NCI-H1092 (cell line): ENCODE measurements around the gene SERF1A.
"Not testable (repeated sequence)": the region's sequence is repeated elsewhere in the genome, so short reads cannot be mapped to it uniquely, and the experiment has no call there.

ENCODE experiments used
- DNase-seq: peaks from one replicate; lab custom pipeline; 2025; lab: John Stamatoyannopoulos, UW

SERF1A gene

DNA sequence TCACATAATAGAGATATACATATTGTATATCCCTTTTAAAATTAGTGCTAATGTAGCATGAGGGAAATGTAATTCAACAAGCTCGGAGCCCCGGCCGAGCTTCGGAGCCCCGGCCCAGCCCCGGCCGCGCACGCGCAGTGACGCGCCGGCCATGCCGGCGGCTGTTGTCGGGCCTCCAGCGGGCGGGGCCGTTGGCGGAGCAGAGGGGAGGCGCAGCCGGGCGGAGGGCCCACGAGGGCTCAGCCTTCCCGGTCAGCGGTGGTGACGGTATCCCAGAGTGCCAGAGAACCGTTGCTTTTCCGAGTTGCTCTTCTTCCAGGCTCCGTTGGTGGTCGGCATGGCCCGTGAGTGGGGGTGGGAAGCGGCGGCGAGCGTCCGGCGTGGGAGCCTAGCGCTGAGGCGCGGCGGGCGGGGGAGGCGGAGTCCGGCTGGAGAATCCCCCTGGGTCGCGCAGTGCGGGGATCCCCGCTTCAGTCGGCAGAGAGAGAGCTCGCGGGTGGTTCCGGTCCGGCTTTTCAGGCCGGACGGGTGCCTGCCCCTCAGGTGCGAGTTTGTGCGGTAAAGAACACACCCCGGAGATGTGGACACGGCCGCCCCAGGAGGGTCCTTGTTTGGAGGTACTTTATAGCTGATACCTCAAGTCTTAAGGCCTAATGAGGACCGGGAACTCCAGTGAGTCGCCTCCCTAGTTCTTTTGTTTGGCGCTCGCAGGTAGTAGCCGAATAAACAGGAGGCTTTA is at the start of gene SERF1A:
SERF1A (plus strand) TSS at position 137 of the 739 bp plus-strand sequence; CDS start at position 338, 201 bp downstream.
- DNase-seq, result not testable (repeated sequence)

GRCh38 chr5:70866778-70867177 is 33.7 kb upstream of the SERF1A start:
- not testable (repeated sequence) for DNase-seq

DNA sequence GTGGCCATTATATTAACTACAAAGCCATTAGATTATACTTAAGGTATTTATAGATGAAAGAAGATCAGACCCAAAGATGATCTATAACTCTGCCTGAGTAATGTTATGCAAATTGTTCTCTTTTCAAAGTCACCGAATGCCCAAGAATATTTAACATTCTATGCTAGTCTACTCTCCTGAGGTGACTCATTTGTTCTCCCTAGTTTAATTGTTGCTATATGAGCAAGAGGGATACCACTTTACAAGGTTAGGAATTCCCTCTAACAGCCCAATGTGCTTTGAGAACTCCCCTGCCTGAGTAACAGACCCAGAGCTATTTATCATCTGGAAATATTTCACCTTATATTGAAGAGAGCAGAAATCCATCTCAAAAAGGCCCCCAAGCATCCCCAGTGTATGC is 29.8 kb upstream of the SERF1A start:
- DNase-seq, result not testable (repeated sequence)

DNA sequence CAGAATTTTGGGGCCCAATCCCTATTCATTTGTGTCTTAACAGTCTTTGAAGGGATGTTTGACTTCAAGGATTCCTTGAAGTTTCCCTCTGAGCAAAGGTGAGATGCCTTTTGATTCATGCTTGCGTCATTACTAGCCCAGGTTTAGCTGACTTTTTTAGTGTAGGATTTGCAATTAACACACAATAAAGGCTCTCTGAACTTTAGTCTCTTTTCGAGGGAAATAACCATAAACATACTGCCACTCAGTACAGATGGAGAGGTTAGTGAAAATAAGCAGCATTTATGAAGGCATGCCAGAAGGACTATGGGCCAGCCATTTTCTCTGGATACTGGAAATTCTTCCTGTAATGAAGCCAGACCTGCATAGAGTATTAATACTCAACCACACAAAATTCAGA is 4.4 kb upstream of the SERF1A start:
- not testable (repeated sequence) for DNase-seq

DNA sequence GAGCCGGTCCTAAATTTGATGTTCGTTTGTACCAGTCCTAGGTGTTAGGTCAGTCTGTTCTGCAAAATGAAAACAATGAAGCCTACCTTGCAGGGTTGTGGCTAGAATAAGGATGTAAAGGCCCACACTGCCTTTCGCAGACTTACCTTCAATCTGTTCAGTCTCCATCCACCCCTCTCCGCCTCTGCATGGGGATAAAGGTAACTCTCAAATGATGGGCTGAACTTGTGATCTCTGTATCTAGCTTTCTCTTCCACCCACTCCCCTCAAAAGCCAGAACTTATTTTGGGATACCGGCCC is 753 bp downstream of the SERF1A start:
- DNase-seq, result not testable (repeated sequence)

GRCh38 chr5:70906624-70907023 is 6.2 kb downstream of the SERF1A start:
- not testable (repeated sequence) for DNase-seq

- not testable (repeated sequence) for DNase-seq
Observed at GRCh38 chr5:70916829-70917228, 16.4 kb downstream of the SERF1A start.

DNA sequence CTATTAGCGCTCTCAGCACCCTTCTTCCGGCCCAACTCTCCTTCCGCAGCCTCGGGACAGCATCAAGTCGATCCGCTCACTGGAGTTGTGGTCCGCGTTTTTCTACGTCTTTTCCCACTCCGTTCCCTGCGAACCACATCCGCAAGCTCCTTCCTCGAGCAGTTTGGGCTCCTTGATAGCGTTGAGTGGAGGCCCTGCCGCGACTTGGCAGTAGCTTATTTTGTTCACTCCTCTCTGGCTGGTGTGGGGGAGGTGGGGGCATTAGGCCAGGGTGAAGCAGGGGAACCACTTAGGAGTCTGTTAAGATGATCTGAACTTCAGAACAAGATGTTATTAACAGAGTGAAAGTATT is 24.7 kb downstream of the SERF1A start:
- not testable (repeated sequence) for DNase-seq

GRCh38 chr5:70931709-70932368 is 31.4 kb downstream of the SERF1A start:
- not testable (repeated sequence) for DNase-seq

- DNase-seq, result not testable (repeated sequence)
Observed at GRCh38 chr5:70932560-70932959, 32.1 kb downstream of the SERF1A start.

- not testable (repeated sequence) for DNase-seq
Observed at GRCh38 chr5:70953068-70953467, 52.6 kb downstream of the SERF1A start.
